Transverse colon (tissue), 3 donors: ENCODE results near the gene RBM20.

ENCODE experiments used
- POLR2A ChIP-seq: fragments of 450-650 bp; IDR thresholded peaks from one replicate; pipeline ENCODE4 v1.6.1; 2016; ENCODE audit warnings: antibody characterized with exemption, mild to moderate bottlenecking, moderate library complexity
- TF ChIP-seq, protein P1 (sequence below), 5 experiments: fragments of 200-600 bp in 3 of 5; fragments of 450-650 bp in 2 of 5; sonication (generic) in 3 of 5; IDR thresholded peaks; 1 replicate in 2 of 5; 2 replicates in 3 of 5; pipeline ENCODE4 v1.5.1; 2016 to 2017; ENCODE audit warnings: antibody characterized with exemption in 5 of 5, inconsistent platforms in 3 of 5, mild to moderate bottlenecking in 2 of 5, moderate library complexity in 1 of 5

- TF ChIP-seq, protein P1, sequence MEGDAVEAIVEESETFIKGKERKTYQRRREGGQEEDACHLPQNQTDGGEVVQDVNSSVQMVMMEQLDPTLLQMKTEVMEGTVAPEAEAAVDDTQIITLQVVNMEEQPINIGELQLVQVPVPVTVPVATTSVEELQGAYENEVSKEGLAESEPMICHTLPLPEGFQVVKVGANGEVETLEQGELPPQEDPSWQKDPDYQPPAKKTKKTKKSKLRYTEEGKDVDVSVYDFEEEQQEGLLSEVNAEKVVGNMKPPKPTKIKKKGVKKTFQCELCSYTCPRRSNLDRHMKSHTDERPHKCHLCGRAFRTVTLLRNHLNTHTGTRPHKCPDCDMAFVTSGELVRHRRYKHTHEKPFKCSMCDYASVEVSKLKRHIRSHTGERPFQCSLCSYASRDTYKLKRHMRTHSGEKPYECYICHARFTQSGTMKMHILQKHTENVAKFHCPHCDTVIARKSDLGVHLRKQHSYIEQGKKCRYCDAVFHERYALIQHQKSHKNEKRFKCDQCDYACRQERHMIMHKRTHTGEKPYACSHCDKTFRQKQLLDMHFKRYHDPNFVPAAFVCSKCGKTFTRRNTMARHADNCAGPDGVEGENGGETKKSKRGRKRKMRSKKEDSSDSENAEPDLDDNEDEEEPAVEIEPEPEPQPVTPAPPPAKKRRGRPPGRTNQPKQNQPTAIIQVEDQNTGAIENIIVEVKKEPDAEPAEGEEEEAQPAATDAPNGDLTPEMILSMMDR (IDR thresholded peaks at IDR 0.05) = no peak
- TF ChIP-seq POLR2A = no peak
Measured at GRCh38 chr10:110744782-110745181, 100.6 kb downstream of the RBM20 start.
